G401.6 (cell line): ENCODE measurements around the gene MANSC1.
"Not testable (repeated sequence)": the region's sequence is repeated elsewhere in the genome, so short reads cannot be mapped to it uniquely, and the experiment has no call there.

Experiments
- FAIRE-seq: peaks from 2 replicates; lab custom pipeline; 2012; peaks lifted over from hg19 to GRCh38; lab: Jason Lieb, UNC

MANSC1 gene

DNA sequence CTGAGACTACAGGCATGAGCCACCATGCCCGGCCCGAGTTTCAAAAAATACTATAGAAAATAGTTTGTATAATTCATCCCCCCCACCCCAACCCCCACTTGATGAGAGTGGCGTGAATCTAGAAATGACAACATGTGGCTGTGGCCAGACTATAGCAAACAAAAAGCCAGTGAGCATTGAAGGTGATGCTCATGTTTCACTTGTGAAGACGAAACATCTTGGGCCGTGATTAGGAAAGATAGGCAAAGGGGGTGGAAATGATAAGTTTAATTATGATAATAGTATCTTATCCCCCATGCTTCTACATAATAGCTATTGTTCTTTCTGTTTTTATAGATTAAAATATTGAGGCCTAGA is 15.4 kb upstream of the MANSC1 start:
- FAIRE-seq = no peak

DNA sequence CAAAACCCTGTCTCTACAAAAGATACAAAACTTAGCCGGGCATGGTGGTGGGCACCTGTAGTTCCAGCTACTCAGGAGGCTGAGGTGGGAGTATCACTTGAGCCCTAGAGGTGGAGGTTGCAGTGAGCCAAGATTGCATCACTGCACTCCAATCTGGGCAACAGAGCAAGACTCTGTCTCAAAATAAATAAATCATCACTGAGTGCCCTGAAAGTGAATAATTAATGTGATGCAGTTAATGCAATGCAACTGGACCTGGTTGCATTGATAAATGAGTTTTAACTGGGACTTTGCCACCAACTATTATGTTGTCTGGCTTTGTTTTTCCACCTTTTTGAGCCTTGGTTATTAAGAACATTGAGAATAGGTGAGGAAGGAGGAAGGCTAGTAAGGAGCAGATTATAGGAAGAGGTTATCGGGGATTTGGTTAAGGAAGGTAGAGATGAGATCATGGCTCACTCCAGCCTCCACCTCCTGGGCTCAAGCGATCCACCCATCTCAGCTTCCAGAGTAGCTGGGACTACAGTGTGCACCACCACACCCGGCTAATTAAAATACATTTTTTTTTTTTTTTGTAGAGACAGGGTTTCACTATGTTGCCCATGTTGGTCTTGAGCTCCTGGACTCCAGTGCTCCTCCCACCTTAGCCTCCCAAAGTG is 14.9 kb upstream of the MANSC1 start:
- FAIRE-seq = no peak

DNA sequence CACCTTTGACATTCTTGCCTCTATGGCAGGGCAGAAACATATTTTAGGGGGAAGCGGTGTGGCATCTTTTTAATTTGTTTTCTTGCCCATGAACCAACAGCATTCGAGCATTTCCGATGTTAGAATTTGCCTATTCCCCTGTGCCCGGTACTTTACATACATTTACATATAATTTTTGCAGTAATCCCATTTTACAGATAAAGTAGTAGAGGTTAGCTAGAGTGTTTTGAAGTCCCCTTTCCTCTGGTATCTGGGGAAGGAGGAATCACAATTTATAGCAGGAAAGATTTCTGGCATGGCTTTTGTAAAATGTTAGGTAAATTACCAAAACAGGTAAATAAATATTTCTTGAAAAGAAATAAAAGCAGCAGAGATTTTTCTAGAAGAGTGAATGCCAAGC is 8.5 kb upstream of the MANSC1 start:
- no peak for FAIRE-seq

DNA sequence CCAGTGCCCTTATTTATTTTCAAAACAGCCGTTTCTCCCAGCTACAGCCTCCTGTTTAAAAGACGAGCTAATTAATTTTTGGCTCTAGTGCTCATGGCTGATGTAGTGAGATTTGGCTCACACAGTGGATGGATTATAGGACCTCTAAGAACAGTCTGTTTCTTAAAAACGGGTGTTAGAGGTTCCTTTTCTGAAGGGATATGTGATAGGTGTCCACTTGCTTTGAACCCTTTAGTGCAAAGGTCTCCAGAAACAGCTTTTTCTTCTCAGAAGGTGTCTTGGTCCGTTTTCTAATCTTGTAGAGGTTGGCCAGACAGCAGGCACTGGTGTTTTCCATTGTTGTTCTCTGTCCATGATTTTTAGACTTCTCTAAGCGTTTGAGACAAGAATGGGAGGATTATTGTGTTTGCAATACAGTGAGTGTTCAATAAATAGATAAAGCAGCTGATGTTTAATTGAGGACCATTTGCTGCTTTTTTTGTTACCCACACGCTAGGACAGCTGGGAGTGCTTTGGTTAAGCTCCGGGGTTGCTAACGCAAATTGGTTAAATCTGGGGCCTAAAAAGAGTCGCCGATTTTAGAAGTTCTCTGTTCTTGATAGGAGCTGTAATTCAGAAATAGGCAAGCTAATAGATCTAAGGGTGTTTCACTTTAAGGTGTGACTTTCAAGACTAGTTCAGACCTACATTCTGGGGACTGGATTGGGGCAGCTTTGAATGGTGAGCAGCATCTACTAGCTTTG is 7.8 kb upstream of the MANSC1 start:
- FAIRE-seq = no peak

DNA sequence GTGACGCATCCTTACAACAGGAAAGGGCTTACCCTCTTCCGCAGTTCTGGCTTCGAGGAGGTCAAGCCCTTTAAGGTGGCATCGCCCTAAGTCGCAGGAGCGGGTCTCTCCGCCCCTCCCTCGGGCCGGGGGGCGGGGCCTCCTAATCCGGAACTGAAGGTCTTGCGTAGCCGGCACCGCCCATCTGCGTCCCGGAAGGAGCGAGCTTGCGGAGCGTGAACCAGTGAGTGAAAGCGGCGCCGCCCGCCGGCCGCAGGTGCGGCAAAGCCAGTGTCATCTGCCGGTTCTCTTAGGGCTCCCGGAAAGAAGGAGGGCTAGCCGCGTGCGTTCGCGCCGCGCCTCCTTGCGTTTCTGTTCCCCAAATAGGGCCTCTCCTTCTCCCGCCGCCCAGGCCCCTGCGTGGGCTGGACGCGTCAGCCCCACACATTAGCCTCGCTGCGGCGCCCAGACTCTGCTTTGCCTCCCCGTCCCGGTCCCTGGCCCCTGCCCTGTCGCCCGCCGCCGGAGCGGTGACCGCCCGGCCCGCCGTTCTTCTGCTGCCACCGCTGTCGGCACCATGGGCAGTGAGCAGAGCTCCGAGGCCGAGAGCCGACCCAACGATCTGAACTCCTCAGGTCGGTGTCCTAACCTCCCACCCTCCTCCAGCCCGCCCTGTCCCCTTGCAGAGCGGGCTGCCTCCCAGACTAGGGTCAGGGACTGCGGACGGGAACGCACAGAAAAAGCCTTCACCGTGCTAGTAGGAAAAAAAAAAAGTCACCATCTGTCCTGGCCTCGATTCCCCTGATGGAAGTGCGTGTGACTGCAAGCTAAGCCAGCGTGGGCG is 7.1 kb upstream of the MANSC1 start, which contains the start of gene BORCS5:
Gene BORCS5 (plus strand): TSS at position 183 of the 823 bp plus-strand sequence. CDS start 374 bp downstream, at position 557.
- peak; percentile 96 for FAIRE-seq

DNA sequence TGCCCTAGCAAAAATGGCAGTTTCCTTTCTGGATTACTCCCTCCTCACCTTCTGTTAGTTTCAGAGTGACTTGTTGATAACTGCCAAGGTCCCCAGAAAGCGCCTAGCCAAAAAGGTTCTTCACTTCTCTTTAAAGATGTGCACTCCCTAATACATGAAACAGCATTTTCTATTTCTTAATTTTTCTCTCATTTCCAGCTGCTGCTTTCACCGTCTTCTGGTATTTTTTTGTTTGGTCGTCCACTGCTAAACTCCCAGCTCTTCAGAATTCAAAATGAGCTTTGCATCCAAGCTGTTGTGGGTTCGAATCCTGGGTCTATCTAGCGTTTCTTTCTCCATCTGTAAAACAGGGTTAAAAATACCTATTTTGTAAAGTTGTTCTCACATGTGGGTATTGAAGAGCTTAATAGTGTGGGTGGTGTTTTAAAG is 6.4 kb upstream of the MANSC1 start:
- no peak for FAIRE-seq

DNA sequence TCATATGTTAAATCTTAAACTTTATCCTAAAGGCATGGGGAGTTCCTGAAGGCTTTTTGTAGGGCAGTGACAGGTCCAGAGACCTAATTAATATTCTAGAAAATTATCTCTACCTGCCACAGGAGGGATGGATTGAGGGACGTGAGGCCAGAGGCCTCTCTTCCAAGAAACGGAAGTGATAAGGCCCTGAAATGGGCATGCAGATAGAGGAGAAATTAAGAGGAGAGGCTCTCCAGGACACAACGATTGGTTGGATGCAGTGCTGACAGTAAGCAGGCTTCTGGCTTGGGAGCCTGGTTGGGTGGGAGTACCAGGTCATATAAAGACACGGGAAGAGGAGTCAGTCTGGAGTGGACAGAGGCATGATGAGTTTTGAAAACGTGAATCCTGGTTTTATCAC is 3.8 kb upstream of the MANSC1 start:
- no peak for FAIRE-seq

DNA sequence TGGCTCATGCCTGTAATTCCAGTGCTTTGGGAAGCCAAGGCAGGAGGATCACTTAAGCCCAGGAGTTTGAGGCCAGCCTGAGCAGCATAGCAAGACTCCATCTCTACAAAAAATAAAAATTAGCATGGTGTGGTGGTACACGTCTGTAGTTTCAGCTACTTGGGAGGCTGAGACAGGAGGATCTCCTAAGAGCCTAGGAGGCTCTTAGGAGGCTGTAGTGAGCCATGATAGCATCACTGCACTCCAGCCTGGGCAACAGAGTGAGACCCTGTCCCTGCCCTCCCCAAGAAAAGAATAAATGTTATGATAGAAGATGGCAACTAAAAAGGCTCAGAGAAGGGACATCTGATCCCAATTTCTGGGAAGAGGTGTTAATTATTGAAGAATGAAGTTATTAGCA is 3.2 kb upstream of the MANSC1 start:
- FAIRE-seq = no peak

DNA sequence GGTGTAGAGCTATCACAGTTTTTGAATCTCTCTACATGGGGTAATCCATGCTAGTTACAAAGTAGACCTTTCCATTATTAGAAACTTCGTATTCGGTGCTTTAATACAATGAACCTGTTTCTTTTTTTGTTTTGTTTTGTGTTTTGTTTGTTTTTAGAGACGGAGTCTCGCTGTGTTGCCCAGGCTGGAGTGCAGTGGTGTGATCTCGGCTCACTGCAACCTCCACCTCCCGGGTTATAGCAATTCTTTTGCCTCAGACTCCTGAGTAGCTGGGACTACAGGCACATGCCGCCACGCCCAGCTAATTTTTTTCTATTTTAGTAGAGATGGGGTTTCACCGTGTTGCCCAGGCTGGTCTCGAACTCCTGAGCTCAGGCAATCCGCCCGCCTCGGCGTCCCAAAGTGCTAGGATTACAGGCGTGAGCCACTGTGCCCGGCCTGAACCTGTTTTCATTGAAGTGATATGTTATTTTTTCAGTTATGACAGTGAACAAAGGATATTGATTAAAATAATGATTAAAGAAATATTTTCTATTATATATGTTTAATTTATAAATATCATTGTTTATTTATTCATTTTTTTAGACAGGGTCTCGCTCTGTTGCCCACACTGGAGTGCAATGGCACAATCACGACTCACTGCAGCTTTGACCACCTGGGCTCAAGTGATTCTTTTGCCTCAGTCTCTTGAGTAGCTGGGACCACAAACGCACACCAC is 1.6 kb upstream of the MANSC1 start:
- not testable (repeated sequence) for FAIRE-seq

DNA sequence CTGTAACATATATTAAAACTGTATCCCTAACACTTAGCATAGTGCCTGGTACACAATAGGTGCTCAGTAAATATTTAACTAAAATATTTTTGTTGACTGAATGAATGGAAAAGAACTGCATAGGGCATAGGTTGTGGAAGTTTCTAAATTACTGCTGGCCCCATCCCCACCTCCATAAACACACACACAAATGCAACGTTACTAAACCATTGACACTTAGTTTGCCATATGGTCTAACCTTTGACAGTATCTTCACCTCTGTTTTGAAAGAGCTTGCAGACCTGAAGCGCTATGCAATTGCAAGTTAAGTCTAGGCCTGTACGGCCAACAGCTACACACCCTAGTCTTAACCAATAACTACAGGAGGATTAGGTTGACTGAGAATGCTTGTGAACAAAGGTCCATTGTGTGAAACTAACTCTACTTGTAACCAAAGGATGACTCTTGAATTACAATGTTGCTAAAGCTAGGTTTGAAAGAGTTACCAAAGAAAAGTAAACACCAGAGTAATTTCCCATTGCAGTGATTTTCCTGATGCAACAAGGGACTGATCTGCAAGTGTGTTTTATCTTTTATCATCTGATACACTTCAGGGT is 924 bp upstream of the MANSC1 start:
- no peak for FAIRE-seq

DNA sequence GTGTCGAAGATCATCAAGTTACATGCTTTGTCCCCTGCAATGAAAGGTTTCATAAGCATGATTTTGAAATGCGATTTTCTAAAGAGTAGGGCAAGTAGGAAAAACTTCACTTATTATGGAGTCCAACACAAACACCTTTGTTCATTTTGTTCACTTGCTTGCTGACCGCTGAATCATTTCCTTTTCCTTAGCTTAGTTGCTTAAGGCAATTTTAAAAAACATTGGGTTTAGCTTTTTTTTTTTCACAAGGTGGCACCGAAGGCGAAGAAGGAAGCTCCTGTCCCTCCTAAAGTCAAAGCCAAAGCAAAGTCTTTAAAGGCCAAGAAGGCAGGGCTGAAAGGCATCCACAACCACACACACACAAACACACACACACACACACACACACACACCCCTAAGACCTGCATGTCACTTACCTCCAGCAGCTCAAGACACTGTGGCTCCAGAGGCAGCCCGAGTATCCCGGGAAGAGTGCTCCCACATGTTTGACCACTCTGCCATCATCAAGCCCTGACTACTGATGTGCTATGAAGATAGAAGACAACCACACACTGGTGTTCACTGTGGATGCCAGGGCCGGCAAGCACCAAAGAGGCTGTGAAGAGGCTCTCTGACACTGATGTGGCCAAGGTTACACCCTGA is 11.4 kb downstream of the MANSC1 start:
- no peak for FAIRE-seq

DNA sequence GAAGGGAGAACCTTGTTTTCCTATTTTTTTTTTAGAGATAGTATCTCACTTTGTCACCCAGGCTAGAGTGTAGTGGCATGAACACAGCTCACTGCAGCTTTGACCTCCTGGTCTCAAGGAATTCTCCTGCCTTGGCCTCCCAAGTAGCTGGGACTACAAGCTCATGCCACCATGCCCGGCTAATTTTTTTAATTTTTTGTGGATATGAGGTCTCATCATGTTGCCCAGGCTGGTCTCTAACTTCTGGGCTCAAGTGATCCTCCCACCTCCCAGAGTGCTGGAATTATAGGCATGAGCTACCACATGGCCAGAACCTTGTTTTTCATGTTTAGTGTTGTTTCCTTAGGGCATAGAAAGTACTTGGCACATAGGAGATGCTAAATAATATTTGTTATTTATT is 13.5 kb downstream of the MANSC1 start:
- FAIRE-seq = no peak

DNA sequence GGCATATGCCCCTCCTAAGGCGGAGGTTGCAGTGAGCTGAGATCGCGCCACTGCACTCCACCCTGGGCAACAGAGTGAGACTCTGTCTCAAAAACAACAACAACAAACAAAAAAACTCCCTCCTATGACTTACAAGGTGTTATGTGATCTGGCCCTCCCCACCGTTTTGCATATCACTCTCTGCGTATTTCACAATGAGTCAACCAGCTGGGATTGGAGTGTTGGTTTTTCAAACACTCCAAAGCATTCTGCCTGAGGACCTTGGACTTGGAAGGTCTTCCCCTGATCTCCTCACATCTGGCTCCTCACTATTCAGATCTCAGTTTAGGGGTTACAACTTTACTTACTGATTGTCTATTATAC is 14.0 kb downstream of the MANSC1 start:
- FAIRE-seq = no peak

DNA sequence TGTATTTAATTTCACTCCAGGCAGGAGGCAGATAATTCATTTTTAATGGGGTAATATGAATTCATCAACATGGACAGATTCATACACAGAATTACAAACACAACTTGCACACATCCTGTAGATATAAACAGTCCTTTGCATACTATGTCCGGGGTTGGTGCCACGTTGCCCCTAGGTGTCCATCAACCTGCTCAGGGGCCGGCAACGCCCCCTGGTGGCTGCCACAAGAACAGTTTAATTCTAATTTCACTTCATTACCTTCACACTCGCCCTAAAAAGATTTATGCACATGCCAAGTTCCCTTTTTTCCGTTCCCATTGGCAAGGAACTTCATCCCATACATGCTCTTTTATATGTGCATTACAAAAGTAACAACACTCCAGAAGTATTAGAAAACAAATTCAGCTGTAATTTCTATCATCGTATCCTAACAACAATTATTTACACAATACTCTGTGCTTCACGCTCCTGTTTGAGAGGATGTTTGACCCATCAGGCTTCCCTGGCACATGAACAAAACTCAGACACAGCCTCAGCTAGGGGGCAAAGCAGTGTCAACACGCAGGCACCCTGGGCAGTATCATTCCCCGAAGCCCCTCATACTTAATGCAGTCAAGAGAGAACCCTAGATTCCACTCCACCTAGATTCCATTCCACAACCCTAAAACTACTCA is 15.5 kb downstream of the MANSC1 start:
- peak; percentile 30 for FAIRE-seq

DNA sequence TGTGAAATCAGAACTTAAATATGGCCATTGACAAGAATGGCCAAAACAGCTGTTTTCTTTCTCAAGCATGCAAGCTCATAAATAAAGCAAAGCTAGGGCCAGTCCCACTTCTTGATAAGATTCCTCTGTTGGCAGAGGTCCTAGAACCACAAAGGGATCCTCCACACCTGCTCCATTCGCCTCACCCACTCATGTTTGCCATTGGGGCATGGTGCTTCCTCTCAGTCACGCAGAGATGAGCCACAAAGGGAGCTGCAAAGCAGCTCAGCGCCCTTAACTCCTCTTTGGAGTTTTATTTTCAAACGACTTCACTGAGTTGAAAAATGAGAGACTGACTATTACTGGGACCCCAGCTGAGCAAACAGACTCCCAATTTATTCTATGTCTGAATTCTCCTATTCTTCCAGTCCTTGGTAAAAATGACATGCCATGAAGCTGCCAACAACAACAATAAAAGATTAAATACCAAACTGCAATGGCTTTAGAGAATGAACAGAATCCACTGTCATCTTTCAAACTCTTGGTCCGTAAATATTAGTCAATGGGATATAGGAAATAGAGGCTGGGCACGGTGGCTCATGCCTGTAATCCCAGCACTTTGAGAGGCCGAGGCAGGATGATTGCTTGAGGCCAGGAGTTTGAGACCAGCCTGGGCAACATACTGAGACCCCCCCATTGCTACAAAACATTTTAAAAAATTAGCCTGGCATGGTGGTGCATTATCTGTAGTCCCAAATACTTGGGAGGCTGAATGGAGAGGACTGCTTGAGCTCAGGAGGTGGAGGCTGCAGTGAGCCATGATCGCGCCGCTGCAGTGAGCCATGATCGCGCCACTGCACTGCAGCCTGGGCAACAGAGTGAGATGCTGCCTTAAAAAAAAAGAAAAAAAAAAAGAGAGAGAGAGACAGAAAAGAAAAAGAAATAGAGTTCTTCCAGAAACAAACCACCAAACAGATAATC is 16.4 kb downstream of the MANSC1 start:
- FAIRE-seq = no peak

DNA sequence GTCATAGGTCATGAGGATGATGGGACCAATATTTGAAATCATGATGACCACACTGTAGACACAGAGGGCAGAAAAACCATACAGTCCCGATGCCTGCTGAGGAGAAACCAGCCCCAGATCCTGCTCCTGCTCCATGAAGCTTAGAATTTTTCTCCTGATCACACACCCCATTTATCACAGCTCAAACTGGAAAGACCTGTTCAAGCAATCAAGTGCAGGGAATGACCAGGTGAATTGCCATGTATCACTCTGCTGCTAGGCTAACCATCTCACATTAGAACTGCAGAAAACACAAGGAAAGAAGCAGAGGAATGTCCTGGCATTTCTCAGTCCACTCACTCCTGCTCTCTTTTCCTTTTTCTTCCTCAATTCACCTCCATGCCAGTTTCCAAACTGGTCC is 18.1 kb downstream of the MANSC1 start:
- FAIRE-seq = no peak

DNA sequence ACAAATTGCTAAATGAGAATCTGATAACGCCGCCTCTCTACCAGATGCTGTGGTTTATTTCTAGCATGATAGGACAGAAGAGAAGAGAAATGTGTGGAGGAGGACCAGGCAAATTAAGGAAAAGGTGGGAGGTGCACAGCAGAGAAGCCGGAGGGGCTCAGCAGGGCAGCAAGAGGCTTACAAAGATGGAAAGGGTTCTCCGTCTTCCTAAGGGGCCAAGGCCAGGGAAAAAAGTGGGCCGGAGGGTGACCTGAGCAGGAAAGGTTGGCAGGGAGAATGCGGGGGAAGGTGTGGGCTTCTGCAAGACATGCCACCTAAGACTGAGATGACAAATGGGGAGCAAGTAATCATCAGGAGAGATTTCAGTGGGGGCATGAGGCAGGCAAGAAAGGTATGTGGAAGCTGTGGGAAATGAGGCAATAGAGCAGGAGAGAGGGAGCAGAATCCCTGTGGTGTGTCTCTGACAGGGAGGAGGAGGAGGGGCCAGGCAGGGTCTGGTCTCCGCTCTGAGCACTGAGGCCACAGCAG is 18.7 kb downstream of the MANSC1 start:
- FAIRE-seq = no peak

DNA sequence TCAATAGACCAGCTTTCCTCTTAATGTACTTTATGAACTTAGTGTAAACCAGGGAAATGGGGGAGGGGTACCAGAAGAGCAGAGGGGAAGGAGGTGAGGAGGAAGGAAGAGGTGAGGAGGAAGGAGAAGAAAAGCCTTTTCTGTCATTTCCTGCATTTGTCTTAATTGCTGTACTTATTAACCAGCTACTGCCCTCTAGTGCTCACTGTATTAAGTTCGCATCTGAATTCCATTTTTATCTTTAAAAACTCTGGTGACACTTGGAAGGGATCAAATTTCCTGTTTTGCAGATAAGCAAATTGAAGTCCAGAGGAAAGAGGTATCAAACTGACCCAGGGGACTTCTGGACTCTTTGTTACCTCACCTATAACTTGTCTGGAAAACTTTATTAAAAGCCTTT is 22.2 kb downstream of the MANSC1 start:
- FAIRE-seq = peak; percentile 78

DNA sequence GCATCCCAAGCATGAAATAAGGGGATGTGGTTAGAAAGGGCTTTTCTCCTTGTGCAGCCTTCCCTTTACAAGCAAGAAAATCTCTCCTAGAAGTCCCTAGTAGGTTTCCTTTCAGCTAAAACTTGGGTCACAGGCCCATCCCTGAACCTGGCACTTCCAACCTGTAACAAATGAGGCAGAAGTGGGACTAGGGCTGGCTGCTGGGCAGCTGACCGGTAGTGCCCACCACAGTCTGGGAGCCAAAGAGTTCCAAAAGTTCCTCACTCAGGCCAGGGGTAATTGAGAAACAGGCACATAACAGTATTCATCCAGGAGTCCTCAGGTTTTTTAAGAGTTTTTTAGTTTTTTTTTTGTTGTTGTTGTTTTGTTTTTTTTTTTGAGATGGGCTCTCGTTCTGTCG is 23.8 kb downstream of the MANSC1 start:
- FAIRE-seq = no peak

DNA sequence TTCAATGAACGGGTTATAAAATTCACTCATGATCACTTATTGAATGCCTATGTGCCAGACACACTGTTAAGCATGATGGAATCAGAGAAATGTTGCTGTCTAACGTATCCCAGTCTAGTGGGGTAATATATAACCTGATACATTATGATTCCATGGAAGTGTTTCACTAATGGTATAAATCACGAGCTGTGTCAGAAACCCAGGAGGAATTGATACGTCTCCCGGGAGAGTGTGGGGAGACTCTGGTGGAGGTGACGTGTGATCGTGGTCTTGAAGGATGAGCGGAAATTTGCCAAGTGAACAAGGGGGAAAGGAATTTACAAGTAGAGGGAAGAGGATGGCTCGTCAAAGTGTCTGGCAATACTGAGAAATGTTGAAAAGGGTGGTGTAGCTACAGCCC is 26.5 kb downstream of the MANSC1 start:
- no peak for FAIRE-seq
